Hippocampal formation (tissue), 2 donors: Measurements from ENCODE around the gene HJURP.

Experiments used
- DNase-seq, 2 donors: peaks; one replicate each; lab custom pipeline; 2025; lab: John Stamatoyannopoulos, UW

HJURP gene

DNA sequence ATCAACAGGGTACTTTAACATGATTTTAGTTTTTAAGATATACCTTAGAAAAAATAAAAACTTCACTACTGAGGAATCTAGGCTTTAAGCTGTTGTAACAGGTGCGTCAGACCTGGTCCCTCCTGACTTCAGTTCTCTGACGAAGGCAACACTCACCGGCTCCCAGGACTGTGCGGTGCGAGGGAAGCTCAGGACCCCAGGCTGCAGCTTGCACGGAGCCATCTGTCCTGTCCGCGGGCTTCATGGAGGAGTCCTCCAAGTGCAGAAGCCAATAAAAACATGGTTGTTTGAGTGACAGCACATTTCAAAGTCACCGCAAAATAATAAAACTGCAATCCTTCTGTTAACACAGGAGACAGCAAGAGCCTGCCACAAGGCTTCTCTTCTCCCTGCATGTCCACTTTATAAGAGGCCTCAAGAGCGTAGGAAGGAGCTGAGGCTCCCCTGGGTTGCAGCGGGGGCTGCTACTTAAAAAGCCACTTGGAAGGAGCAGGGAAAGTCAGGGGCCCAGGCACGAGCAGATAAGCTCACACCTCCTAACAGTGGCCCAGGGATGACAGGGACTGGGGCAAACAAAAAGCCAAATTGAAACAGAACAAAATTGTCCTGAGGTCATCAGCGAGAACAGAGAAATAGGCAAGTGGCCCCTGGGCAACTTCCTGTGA is 4.6 kb downstream of the HJURP start:
- DNase-seq: no peak

DNA sequence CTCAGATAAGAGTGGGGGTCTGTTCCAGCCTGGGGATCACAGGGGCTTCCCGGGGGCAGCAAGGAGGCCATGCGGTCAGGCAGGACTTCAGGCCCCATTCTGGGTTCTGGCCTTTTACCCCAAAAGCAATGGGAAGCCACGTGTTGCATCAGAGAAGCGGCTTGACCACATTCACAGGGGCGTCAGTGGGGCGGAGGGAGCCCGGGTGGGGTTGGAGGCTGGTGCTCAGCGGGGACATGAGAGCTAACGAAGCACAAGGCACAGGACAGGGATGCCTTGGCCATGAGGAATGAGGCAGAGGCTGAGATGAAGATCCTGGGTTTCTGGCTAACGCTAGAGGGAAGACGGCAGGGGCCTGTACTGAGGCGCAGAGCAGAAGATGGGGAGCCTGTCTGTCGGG is 6.1 kb downstream of the HJURP start:
- no peak for DNase-seq

DNA sequence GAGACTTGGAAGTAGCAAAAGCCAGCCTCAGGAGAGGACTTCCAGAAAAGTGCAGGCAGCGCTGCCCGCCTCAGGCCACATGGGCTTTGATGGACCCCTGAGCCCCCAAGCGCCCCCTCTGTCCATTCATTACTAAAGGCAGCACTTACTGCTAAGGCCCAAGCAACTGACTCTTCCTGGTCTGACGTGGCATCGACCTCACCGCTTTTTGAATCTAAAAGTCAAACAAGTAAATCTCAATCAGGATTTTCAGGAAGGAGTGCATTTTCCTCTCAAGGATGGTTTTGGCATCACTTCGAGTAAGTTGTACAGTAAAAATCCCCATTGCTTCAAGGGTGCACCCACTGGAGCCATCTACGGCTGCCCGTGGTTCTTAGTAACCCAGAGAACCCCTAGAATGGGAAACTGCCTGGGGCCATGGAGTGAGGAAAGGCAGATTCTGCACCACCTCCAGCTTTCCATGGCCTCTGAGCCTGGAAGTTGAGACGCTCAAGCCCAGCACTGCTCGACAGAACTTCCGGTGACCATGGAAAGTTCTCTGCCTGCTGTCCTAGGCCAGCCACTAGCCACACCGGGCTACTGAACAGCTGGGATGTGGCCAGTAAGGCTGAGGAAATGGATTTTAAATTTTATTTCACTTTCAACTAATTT is 7.0 kb downstream of the HJURP start:
- no peak for DNase-seq

DNA sequence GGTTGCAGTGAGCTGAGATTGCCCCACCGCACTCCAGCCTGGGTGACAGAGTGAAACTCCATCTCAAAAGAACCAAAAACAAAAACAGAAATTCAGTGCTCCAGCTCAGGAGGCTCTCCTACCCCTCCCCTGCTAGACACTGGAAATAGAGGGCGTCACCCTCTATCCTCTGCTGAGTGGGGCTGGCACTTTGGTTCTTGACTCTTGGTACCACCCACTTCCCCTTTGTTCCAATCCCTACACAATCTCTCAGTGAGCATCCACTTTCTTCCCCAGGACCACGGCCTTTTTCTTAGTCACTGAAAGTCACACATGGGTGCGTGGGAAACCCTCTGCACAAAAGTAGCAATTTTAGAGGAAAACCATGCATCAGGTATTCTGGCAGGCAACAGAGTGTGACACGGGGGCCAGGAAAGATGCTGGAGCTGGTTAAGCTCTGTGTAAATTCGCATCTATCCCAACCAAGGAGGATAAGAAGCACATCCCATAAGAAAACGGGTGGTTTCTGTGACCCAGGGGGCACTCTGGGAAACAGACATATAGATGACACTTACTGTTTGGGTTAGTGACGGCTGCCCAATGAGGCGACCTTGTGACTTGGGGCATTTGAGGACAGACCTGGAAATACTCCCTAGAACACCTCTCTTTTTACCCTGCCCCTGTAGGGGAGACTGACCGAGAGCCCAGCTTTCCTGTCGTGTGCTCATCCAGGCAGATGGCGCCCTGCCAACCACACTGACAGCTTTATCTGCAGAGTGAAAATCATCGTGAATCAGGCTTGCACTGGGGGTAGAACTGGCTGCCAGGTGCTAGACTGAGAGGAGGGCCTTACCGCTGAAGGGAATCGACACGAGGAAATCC is 7.7 kb downstream of the HJURP start:
- DNase-seq: no peak

DNA sequence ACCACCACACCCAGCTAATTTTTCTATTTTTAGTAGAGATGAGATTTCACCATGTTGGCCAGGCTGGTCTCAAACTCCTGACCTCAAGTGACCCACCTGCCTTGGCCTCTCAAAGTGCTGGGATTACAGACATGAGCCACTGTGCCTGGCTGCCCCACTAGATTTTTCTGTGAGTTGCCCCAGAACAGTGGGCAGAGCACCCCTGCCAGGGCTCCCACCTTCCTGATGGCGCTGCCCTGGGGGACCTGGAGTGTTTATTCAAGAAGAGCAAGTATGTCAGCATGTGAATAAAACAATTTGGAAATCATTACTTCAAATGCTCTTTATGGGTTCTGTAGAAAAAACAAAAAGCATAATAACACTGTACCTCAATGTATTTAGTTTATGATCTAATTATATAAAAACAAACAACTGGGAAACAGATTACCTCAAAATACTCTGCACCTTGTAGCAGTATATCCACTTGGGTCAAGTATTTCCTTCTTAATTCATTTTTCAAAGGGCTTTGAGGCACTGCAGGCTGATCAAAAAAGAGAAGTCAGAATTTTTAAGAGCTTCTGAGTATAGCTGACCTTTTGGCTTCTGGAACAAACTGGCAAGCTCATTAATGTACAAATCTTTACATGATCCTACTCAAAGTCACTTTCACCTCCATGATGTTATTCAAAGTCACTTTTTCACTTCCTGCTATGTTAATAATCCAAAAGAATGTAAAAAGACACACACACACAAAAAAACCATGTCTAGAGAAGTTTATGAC is 8.9 kb downstream of the HJURP start:
- DNase-seq: no peak

DNA sequence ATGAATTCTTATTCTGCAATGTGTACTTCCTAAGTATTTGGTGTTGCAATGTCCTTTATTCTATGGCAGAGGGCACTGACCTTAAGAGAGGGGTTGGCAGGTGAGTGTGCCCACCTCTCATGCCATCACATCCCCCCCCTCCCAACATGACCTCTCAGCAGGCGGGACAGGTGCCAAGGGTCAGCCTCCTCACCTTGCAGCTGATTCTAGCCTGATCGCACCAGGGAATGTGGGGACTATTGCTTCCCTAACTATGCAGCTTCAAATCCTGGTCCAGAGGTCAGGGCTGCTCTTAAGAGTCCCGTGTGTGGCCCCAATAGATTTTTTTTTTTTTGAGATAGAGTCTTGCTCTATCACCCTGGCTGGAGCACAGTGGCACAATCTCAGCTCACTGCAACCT is 9.5 kb downstream of the HJURP start:
- no peak for DNase-seq

DNA sequence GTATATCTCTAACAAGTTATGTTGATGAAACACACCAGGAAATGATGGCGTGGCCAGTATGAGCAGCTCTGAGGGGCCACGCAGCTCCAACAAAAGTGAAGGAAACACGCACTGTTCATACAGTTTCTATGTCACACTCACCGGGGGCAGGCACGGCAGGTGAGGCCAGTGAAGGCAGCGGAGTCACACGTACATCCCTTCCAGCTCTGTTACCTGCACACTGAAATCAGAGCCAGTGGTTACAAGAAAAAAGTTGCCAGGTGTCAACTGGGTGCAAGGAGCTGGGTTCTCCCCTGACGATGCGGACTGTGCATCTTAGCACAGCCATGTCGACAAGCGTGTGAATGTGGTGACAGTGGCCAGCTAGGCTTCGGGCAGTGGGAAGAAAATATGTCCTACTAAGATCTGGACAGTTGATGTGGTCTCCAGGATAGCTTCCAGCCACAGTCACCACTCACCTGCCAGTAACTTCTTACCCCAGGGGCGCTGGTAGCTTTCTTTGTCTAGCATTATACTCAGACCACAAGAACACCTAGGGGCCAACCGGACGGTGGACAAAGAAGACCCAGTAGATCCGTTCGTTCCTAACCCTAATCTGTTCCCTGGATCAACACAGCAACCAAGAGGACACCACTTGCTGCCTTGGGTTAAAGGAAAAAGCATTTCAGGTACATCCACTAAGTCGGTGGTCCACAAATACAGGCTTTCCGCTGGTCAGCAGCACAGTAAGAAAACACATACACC is 10.1 kb downstream of the HJURP start:
- DNase-seq: no peak

DNA sequence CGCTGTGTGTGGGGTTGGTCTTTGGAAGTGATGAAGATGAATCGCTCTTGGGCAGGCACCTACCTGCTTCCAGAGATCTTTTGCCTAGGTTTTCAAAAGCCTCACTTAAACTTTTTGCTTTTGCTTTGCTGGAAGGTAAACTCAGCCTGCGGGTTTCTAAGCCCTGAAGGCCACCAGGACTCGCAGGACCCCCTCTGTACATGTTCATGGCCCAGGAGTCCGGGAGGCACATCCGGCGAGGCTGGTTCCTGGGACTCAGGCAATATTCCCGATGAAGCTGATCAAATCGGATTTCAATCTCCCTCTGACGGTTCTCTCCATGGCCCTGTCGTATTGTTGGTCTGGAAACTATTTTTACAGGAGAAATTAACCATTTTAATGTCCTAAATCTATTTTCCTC is 13.2 kb downstream of the HJURP start:
- no peak for DNase-seq

DNA sequence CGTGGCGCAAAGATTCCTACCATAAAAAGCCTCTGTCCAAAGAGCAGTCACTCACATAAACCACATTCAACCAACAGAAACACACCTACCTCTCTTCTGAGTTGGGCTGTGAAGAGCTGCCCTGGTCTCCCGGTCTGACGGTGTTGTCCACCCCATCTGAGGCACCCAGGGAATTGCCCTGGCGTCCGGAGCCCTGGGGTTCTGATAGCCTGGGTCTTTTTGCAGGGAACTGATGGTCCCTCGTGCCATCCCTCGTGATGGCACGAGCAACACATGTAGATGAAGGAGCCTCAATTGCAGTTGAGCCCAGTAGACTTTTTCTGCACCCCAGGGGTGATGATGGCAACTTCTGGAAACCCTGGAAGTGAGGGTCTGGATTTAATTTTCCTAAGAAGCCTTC is 13.8 kb downstream of the HJURP start:
- no peak for DNase-seq

DNA sequence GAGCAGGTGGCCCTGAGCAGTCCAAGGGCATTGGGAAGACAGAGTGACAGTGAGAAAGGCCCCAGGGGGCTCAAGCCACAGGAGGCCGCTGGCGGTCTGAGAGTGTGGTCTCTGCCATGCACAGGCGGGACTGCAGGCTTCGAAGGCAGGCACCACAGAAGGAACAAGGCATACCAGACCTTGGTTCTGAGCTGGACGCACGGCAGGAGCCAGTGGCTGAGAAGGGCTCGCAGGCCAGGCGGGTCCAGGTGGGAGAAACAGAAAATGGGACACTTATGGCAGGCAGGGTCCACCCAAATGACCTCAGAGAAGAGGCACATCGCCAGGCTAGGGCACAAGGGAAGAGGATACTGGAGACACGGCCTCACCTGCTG is 14.9 kb downstream of the HJURP start:
- DNase-seq: no peak

DNA sequence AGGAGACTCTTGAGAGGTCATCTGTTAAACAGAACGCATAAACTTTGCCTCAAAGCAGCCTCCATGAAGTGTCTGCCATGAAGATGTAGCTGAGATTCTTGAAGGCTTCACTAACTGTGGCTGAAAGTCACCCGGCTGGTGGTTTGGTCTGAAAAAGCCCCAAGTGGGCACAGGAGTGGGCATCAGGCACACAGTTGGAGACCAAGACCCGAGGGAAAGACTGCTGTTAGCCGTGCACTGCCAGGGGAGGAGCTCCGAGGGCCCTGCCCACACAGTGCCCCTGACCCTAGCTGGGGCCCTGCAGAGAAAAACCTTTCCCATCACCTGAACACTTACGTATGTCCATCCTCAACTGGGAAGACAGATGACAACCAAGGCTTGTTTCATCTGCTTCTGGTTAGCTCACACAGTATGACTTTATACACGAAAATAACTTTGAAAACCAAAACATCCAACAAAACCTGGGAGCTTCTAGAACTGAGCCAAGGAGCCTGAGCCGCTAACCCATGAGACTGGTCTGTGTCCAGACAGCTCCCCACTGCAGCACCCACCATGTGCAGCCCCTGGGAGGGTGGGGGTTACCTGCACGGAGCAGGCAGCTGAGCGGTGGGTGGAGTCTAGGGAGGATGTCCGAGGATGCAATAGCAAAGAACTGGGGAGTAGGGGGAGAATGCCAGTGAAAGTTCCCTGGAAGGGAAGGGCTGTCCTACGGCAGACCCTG is 15.4 kb downstream of the HJURP start:
- DNase-seq: no peak

DNA sequence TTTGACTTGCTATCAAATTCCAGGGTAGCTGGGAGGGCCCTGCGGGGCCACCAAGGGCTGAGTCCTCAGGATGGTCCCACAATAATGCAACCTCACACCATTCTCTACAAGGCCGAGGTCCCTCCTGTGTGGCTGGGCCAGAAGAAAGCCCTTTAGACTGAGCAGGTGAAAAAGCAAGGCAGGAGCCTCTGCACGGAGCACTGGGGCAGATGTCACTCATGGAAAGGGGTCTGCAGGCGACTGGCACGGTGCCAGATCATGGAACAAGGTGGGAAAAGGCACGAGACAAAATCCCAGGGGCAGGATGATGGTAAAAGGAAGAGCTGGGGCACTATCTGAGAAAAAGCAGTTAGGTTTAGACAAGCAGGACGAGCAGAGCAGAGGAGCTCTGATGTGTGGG is 16.1 kb downstream of the HJURP start:
- no peak for DNase-seq

DNA sequence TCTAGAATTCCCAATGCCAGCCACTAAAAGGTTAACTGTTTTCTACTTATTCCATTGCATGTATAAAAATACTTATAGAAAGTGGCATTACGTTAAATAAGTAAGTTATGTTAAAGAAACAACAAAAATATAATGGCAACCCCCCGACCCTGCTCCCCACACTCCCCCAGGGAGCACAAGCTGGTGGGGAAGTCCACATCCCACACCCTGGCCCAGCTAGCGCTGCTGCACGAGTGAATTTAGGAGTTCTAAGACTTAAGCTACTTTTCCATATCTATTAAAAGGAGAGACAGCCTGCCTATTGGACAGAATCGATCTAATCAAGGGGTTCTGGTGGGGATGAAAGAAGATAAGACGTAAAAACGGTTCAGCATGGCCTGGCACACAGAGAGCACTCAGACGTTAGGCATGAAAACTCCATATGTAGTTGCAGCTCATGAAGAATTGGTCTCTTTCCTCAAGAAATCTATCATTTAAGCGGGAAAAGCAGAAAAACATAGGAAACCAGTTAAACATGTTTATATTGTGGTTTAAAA is 16.6 kb downstream of the HJURP start:
- no peak for DNase-seq

DNA sequence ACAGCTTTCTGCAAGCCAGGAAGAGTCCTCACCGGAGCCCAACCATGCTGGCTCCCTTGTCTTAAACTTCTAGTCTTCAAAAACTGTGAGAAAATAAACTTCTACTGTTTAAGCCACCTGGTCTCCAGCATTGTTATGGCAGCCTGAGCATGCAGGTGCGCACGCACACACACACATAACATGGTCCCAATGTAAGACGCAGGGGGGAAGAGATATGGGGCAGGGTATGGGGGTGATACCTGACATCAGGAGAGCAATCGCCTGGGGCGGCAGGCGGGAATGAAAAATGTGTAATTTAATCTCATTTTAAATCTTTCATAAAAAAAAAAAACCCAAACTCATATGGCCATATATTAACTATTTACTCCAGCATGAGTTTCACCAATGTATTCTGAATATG is 18.0 kb downstream of the HJURP start:
- no peak for DNase-seq

DNA sequence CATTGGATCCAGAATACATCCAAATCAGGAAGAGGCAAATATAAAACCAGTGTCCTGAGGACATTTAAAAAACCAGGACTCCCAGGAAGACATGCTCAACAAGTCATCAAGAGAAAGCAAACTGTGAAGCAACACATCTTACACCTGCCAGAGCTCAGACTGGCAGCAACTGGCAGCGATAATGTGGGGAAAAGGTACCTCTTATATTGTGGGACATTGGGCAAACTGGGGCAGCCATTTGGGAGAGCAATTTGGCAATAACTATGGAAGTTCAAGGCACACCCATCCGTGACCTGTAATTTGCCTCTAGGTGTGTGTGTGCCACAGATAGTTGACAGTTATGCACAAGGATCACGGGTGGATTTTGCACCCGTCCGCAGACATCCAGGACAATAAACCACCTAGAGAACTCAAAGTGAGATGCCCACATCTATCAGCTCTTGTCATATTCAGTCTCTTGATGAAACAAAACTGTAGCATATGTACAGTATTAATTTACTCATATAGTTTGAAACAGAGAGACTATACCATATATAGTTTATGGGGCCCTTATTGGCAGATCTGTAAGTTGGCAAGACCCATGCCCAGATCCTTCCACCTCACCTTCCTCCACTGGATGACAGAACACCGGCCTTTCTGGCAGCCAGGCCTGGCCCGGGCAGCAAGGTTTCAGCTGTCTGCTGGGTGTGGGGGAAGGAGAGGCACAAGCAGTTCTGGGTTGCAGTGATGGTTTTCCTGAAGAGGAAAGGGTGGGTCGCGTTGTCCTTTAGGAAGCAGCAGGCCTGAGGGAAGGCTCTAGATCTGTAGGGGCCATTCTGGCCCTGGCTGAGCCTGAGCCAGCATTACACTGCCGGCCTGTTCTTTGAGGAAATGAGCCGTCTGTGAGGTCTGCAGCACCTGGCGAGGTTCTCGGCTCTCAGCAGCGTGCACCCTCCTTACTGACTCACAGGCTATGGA is 18.8 kb downstream of the HJURP start:
- no peak for DNase-seq

DNA sequence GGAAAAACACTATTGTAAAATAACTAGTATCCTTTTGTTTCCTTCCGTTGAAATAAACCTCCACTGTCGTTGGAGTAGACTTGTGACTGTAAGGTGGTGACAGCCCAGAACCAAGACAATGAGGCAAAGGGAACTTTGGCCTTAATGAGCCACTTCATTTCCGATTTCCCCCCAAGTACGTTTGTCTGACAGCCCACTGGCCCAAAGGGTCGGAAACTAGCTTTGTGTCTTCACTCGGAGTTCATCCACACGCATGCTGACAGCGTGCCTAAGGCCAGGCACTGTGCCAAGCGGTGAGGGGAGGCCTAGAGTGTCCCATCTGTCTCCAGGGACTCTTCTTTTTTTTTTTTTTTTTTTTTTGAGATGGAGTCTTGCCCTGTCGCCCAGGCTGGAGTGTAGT is 21.0 kb downstream of the HJURP start:
- DNase-seq: no peak

DNA sequence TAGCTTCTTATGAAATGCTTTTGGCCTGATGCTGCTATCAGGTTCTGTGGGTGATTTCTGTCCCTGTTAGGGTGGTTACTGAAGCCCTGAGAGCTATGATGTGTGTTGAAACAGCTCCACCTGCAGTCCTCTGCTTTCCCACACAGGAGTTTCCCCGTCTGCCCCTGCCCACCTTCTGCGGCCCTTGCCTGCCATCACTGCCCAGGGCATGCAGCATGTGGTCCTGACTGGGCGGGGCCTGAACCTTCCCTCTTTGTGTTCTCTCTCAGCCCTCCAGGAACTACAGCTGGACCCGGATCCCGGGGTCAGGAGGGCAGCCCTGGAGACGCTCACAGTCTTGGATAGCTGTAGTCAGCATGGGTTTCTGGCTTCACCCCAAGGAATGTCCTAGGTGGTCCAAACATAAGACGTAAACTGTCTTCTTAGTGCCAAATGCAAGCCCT is 21.4 kb downstream of the HJURP start:
- peak in 1 of 2 donors; percentile 18 for DNase-seq

DNA sequence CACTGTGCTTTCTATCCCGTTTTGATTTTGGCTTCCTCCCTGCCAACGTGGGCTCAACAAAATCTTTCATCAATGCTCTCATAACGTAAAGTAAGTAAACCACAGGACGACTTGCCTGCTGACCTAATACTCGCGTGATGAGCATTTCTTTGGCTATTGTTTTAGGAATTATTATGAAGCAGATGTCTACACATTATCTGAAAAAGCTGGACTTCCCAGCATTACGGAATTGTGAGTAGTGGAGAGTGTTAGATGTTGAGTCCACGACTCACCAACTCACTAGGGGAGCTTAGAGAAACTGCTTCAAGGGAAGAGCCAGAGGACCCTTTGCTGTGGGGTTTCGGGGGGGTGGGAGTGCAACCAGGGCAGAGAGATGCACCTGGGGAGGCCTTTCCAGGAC is 21.9 kb downstream of the HJURP start:
- DNase-seq: no peak

DNA sequence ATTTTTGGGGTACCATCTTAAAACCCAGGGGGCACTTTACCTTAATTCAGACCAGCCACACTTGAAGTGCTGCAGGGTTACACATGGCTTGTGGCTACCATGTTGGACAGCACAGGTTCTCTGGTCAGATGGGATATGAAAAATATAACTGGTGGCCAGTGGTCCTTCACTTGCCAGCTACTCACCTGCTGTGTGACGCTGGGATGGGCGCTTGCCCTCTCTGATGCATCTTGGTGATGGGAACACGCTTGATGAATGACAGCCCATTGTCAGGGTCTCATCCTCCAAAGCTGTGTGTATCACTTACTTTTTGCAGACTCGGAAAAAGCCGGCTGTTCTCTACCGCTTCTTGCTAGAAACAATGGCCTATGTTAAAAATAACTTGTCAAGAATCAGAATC is 22.5 kb downstream of the HJURP start:
- no peak for DNase-seq
